IPS-NIHi11 (cell line): ENCODE measurements around the gene FBXW8.

Experiments
- DNase-seq: peaks from one replicate; pipeline ENCODE4 v3.0.0; 2012; ENCODE audit warnings: mixed read lengths, low spot score

The FBXW8 gene

DNA sequence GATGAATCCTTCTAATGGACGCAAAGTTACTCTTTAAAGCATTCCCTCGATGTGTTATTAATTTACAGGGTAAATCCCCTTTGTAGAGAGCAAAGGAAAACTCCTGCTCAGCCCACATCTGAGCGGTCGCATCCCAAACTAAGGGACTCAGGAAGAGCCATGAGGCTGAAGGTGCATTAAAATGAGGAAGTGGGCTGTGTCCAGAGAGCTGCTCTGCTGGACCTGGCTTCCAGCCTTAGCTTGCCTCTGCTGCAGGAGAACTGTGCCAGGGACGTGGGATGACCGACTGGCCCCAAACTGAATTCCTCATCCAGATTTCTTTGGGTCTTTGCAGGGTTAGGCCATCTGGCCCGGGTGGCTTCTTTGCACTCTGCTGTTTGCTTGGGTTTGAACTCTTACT lies 88.3 kb downstream of the FBXW8 start:
- no peak for DNase-seq

DNA sequence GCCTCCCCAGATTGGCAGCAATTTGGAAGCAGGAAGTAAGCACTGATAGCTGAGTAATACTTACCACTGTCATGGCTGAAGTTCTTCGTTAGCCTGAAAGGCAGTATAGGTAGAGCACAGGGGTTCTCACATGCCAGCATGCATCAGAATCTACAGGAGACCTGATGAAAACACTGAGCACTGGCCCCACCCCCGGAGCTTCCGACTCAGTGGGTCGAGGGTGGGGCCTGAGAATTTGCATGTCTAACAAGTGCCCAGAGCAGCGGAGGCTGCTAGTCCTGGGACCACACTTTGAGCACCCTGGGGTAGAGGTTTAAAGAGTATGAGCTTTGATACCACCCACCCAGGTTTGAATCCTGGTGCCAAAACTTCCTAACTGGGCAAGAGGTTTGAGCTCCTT lies 89.6 kb downstream of the FBXW8 start:
- peak; percentile 35 for DNase-seq

DNA sequence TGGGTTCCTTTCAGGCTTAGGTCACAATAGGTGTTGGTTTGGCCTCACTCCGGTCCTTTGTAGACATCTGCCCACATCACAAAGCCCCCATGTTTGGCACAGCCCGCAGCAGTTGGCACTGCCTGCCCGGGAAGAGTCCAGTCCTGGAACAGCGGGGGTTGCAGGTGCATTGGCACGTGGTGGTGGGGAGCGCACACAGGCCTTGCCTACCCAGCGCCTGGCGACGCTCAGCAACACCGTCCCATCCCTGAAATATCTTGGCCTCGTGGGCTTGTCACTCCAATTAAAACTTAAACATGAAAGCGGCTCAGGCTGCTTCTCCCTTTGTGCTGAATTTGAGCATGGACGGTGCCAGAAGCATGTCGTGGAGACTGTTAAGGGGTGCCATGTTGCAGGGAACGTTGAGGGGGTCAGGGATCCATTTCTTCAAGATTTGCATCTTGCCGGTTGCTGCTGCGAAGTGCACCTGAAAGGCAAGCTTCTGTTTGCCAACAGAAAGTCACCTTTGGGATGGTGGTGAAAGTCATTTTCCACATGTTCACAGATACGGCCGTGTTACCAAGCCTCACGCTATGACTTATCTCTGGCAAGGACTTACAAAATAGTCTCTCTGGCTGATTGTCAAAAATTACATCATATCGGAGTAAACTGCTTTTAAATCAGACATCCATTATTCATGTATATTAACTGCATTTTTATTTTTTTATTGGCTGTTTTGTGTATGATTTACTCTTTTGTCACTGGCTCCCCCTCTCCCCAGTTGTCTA lies 91.5 kb downstream of the FBXW8 start:
- DNase-seq, result no peak

DNA sequence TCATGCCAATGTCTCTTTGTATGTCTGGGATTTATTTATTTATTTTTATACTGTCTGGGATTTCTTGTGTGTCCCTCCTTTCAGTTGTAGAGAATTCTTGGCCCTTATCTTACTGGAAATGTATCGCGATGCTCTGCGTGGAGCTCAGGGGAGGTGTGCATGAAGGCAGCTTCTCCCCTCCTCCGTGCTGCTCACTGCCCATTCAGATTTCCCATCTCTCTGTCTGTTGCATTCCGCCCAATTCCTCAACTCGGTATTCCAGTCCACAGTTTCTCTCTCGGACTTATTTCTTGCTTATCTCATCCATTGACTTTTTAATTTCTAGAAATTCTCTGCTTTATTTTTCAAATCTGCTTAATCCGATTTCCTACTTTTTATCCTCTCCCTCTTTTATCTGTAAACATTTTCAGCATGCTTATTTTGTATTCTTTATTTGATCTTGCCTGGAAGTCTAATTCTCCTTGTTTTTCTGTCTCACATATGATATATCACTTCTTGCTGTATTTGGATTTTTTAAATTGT lies 93.2 kb downstream of the FBXW8 start:
- DNase-seq, result no peak

DNA sequence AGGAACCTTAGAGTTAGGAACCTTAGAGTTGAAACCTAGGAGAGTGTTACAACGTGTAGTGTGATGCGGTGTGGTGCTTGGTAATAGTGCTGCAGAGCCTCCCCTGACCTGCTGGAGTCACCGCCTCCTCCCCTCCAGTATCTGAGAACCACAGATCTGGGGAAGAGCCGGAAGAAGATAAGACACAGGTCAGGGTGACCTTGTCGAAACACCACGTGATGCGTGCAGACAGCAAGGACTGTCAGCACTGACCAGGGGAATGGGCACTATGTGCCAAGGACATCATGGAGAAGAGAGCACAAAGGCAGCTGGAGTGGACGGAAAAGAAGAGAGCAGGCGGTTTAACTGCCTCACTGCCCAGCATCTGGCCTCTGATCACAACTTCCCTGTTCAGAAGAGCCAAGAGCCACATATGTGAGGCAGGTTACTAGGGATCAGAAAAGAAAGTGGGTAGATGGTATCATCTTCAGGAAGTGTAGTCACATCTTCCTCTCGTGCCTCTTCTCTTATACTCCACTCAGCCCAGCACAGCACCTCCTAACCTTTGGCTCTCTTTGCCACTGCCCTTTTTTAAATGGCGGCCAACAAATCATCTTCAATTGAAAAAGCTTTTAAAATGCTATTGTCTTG lies 94.8 kb downstream of the FBXW8 start:
- DNase-seq, result no peak

DNA sequence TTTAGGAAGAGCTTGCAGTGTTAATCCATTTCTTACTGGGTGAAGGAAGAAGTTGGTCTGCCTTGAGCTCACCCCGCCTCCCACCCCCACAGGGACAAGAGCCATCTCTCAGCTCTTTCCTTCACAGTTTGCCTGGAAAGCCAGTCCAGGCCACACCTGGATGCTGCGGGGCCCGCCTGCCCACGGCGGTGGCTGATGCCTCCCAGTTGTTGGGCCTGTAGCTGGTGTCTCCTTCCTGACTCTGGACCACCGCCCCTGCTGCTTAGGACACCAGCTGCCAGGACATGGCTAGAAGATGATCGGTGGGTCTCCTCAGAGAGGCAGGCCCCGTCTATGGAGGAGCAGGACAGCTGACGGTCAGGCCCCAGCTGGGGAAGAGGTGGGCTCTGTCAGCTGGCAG lies 95.6 kb downstream of the FBXW8 start:
- no peak for DNase-seq

DNA sequence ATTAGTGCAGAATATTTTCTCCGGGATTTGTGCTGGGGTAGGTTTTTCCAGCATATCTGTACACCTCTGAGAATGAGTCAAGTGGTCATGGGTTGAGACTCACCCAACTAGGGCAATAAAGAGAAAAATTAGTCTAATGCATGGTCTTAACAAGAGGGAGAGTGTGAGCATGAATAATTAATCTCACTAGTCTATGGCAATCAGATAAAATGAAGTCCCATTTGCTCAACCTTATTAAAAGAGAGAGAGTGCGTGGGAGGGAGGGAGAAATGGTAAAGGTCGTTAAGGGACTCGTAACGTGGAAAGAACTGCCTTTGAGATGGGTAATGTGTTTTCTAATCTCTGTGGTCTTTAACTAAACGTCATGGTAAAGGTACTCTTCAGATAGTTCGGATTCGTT lies 96.8 kb downstream of the FBXW8 start:
- no peak for DNase-seq

DNA sequence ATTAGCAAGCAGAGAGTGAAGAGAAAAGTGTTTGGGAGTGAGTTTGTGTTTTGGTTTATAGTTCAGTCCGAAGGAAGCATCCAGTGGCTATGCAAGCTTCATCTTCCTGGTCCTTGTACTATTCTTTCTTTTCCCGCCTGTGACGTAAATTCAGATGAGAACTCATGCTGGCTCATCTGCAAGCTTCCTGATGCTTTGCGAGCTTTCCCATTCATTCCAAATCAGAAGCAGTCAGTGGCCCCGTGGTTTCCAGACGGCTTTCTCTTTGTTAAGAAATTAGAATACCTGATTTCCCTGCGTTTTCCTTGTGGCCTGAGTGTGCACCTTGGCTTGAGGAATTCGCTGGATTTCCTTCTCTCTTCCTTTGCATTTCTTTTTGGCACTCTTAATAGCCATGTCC lies 99.0 kb downstream of the FBXW8 start:
- peak; percentile 63 for DNase-seq

DNA sequence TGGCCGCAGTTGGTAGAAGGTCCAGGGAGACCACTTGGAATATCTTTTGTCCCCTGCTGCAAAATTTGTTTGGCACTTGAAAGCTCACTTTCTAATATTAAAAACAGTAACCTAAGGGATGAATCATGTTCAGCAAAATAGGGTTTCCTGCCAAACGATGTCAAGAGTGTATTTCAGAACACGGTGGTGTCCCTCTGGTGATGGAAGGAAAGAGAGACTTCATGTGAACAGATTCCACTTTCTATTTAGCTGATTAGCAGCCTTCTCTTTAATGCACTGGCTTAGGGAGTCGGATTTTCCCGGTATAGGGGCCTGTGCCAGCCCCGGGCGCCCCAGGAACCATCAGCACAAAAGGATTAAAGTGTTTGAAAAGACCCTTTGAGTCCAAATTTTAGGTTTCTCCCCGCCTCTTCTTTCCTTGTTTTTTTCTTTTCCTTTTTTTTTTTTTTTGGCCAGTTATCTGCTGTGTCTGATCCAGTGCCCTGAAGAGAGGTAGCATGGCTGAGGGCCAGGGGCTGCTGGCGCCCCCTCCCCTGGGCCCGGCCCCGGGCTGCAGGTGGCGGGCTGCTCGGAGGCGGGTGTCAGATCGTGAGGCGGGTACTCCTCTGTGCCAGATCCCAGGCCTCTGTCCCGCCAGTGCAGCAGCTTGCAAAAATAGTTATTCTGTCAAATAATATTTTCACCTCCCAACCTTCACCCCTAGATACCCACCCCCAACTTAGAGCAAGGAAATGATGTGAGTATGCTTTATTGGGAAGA lies 100.1 kb downstream of the FBXW8 start:
- no peak for DNase-seq

DNA sequence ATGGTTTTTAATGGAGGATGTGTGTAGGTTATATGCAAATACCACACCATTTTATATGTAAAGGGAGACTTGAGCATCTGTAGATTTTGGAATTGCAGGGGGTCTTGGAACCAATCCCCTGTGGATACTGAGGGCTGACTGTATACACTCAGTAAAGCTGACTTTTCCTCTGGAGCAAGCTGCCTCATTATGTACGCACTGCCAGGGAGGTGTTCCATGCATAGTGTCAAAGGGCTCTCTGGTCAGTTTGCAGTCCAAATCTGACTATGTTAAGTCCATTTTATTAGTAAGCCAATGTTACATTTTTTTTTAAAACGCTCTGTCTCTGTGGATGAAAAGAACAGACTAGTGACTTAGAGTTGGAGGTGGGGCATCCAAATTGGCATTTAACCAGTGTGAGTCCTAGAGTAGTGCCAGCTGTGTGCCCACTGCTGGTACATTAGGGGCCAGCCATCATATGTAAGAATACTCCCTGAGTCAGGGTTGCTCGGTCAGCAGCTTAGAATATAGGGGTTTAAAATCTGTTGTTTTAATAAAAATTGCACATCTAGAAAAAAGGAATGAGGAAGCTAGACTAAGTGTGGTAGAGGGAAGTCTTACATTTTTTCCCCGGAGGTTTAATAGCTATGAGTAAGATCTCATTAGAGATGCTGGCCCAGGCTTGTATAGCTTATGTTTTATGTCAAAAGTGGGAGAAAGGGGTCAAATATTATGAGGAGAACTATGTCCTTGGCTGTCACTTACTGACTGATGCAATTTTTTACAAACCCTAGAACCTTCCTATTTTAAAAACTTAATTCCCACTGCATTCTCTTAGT lies 101.4 kb downstream of the FBXW8 start:
- DNase-seq, result no peak

DNA sequence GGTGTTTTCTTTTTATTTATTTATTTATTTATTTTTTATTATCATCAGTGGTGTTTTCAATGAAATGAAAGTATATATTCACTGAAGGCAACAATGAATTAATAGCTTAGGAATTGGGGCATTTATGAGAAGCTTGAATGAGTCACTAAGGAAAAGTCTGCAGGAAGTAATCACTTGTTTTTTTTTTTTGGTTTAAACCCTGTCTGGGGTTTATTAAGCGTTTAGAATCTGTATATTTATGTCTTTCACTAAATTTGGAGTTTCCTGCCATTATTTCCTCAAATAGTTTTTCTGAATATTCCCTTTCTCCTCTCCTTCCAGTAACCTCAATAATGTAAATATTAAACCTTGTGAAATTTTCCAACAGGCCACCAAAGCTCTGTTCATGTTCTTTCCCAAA lies 103.0 kb downstream of the FBXW8 start:
- DNase-seq, result no peak

DNA sequence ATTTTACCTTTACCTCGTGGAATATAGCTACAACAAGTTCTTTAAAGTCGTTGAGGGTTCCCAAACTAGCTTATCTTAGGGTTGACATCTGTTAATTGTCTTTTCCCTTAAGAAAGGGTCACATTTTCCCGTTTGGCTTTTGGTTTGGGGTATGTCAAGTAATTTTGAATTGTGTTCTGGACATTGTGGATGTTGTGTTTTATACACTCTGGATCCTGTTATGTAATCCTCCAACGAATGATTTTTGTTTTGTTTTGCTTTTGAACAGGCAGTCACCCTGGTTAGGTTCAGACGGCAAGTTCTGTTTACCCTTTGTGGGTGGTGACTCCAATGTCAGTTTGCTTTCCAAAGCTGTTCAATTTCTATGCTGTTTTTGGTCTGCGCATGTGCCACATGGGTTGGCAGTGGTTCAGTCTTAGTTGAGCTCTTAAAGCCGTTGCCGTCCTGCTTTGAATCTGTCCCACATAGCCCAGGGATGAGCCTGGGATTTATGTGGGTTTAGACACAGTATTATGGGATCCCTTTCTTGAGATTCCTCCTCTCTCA lies 103.7 kb downstream of the FBXW8 start:
- DNase-seq, result no peak

DNA sequence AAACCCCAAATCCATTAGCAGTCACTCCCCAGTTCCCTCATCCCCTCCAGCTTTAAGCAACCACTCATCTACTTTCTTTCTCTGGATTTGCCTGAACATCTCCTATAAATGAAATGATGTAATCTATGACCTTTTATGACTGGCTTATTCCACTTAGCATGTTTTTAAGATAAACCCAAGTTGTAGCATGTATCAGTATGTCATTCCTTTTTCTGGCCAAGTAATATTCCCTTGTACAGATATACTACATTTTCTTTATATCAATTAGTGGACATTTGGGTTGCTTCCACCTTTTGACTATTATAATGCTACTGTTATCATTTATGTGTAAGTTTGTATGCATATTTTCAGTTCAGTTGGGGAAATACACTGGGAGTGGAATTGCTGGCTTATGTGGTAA lies 105.1 kb downstream of the FBXW8 start:
- no peak for DNase-seq

DNA sequence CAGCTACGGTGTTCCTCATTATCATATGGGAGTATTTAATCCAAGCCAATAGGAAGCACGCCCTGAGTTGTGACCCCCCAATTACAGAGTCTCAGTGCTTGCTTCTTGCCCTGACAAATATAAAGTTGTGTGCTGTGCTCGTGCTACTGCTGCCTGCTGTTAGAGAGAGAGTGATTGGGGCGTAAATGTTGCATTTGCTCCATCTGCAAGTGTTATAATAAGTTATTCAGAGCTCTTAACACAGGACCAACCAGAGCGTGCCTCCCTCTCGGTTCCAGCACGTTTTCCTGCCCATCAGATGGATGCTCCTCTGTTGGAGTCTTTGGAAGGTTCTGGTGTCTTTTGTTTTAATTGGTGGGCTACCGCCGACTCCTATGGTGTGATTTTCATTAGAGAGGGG lies 107.1 kb downstream of the FBXW8 start:
- DNase-seq, result no peak

DNA sequence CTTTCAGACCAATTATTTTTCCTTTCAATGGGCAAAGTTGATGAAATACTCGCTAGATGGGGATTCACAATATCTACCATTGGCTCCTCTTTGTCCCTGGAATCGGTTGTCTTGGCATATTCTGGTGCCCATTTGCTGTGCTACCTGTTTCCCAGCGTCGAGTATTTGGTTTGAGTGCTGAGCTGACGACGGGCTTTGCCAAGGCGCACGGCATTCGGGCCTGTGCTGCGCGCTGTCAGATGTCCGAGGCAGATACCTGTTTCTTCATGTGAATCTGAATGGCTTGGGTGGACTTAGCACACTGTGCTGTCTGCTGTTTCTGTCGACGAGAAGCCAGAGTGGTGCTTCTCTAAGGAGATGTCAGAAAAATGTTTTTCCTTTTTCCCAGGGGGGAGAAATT lies 107.5 kb downstream of the FBXW8 start:
- DNase-seq, result no peak

DNA sequence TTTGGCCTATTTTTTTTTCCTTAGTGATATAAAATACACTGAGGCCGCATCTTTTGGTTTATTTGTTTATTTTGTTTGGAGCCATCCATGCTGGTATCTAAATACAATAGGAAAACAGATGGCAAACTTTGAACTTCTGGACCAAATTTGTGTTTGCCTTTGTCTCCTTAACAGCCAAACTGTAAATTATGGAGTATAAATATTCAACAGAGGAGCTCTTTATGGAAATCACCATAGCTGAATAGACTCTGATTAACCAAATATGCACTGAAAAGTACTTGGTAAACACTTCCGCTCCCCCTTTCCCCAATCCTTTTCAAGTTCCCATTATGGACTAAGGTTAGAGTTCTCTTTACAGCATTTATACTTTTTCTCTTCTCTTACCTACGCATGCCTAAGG lies 107.9 kb downstream of the FBXW8 start:
- no peak for DNase-seq

DNA sequence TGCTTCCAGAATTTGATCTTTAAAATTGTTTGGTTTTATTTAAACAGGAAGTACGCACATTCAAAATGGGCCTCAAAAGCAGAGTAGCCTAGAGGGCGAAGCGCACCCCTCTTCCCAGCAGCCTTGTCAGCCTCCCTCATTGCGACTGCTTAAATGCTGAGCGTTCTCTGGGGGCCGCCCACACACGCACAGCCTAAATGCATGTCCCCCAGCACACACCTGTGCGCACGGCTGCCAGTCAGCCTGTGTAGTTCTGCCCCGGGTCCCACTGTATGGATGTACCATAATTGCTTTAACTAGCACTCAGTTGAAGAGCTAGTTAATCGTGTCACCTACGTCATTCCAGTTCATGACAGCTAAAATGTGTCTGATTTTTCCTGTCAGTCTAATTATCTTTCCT lies 109.1 kb downstream of the FBXW8 start:
- DNase-seq, result no peak

DNA sequence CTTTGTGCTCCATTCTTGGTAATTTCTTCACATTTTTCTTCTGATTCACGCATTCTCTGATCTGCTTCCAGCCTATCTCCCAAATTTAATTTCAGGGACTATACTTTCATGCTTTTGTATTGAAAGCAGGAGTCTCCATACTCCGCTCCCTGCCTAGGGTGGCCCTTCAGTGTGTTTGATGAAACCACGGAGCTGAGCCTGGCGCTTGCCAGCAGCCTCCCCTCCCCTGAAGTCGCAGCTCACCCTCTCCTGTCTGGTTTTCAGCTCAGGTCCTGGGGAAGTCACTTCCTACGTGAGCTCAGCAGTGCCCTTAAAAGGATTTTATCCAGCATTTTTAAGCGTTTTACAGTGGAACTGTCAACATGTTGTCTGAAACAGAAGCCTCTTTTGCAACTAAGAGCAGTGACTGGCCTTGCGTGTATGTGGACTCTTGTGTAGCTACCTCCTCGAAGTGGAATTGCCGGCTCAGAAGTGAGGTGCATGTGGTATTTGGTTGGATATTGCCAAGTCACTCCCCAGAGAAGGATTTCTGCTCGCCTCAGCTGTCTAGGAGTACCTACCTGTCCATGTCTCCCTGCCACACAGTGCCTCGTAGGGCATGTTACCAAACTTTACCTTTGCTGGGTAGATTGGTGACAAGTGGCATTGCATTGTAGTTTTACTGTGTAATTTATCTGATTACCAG lies 109.9 kb downstream of the FBXW8 start:
- no peak for DNase-seq

DNA sequence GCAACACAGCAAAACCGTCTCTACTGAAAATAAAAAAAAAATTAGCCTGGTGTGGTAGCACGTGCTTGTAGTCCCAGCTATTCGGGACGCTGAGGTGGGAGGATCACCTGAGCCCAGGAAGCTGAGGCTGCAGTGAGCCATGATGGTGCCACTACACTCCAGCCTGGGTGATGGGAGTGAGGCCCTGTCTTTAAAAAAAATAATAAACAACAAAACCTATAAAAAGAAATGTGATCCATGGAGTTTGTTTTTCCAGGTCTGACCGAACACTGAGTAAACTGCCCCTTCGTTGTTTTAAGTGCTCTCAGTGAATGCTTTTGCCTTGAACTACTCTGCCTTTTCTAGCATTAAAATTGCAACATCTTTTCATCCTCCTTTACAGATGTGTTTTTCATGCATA lies 111.7 kb downstream of the FBXW8 start:
- no peak for DNase-seq

DNA sequence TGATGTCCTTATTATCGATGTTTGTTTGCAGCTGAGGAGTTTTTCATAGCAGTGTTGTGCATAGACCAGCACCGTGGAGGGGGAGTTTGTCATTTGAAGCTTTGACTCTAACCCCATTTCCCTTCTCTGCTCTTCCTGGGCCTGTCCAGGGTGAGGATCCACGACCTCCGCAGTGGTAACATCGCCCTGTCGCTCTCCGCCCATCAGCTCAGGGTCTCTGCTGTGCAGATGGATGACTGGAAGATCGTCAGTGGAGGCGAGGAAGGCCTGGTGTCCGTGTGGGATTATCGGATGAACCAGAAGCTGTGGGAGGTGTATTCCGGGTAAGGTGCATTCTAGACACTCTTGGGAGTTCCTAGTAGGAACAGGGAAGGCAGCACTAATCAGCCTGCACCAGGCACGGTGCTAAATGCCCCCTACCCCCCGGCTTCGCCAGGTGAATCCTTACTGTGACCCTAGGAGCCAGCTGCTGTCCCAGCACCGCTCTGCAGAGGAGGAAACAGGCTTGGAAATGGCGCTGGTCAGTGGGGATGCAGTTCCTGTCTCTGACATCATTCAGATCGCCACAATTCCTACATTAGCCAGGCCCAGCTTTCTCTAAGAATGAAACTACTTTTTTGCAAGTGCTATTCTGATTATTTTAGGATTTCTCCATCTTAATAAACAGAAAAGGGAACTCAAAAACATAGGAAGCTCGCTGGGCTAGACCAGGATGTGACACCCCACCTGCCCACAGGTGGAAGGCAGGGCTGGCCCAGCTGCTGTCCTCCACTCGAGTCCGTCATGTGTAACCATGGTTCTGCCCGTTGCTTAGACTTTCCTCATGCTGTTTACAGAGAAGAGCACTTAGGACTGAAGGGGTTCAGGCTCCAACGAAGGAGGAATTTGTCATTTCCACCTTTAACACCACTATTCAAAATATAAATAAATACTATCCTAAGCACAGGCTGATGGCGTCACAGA lies 113.5 kb downstream of the FBXW8 start:
- no peak for DNase-seq
